HG02588 (cell line): Measurements from ENCODE around the gene LGALS9B.
"Not testable (repeated sequence)": the region's sequence is repeated elsewhere in the genome, so short reads cannot be mapped to it uniquely, and the experiment has no call there.

Source experiments
- ATAC-seq: cut with Tn5 transposase; IDR thresholded peaks from one replicate; pipeline ENCODE4 v1.9.1; 2021; ENCODE audit warnings: mild to moderate bottlenecking, moderate library complexity; ENCODE audit not compliant: unreplicated experiment

The LGALS9B gene

GRCh38 chr17:20417492-20418080, 49.8 kb downstream of the LGALS9B start:
- not testable (repeated sequence) for ATAC-seq

GRCh38 chr17:20416381-20416911, 50.9 kb downstream of the LGALS9B start:
- ATAC-seq: not testable (repeated sequence)

- ATAC-seq: not testable (repeated sequence)
Observed at GRCh38 chr17:20415479-20415878, 51.9 kb downstream of the LGALS9B start.

GRCh38 chr17:20401306-20402022, 65.9 kb downstream of the LGALS9B start:
- ATAC-seq: not testable (repeated sequence)

- not testable (repeated sequence) for ATAC-seq
Observed at GRCh38 chr17:20400559-20401305, 66.6 kb downstream of the LGALS9B start.
